Suprapubic skin (tissue), 4 donors: ENCODE results near the gene MGME1.

Source experiments
- POLR2A ChIP-seq, 2 donors: fragments of 450-650 bp; IDR thresholded peaks; one replicate each; pipeline ENCODE4 v1.6.1; 2017; ENCODE audit warnings: antibody characterized with exemption in 2 of 2, mild to moderate bottlenecking in 2 of 2, moderate library complexity in 2 of 2
- POLR2AphosphoS5 ChIP-seq, 3 donors: sonication (generic); formaldehyde crosslinking; IDR thresholded peaks; one replicate each; pipeline ENCODE4 v1.6.1; 2017; ENCODE audit warnings: antibody characterized with exemption in 3 of 3
- TF ChIP-seq, protein P1 (sequence below), 2 donors: fragments of 200-600 bp in 1 of 2; fragments of 450-650 bp in 1 of 2; sonication (generic) in 1 of 2; IDR thresholded peaks; one replicate each; pipeline ENCODE4 v1.5.1; 2016 to 2019; ENCODE audit warnings: antibody characterized with exemption in 2 of 2, mild to moderate bottlenecking in 1 of 2, moderate library complexity in 1 of 2

DNA sequence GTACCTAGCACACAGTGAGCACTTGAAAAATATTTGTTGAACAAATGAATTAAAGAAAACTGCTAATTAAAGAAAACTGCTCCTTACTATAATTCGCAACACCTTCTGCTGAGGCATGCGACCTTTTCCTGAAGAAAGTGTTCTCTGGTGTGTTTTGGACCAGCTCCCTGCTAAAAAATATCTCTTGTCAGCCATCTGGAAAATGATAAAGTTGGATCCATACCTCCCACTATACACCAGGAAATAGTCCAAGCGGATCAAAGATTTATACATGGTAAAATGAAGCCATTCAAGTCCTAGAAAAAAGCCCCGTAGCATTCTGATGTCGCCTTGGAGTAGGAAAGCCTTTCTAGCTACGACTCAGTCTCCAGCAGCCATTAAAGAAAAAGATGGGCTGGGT lies 45.6 kb downstream of the MGME1 start:
- TF ChIP-seq POLR2AphosphoS5 (IDR thresholded peaks at IDR 0.05) (no peak), POLR2A (IDR thresholded peaks at IDR 0.05) (no peak)
- TF ChIP-seq, protein P1, sequence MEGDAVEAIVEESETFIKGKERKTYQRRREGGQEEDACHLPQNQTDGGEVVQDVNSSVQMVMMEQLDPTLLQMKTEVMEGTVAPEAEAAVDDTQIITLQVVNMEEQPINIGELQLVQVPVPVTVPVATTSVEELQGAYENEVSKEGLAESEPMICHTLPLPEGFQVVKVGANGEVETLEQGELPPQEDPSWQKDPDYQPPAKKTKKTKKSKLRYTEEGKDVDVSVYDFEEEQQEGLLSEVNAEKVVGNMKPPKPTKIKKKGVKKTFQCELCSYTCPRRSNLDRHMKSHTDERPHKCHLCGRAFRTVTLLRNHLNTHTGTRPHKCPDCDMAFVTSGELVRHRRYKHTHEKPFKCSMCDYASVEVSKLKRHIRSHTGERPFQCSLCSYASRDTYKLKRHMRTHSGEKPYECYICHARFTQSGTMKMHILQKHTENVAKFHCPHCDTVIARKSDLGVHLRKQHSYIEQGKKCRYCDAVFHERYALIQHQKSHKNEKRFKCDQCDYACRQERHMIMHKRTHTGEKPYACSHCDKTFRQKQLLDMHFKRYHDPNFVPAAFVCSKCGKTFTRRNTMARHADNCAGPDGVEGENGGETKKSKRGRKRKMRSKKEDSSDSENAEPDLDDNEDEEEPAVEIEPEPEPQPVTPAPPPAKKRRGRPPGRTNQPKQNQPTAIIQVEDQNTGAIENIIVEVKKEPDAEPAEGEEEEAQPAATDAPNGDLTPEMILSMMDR (IDR thresholded peaks at IDR 0.05) = no peak
